Neural progenitor cell (in vitro differentiated cells): ENCODE measurements around the gene SESTD1. TPM values are rescaled to one million over a fixed set of nuclear protein-coding genes. Genes with fewer than 3 reads are reported as not detected.

Experiments used
- DNase-seq: peaks from one replicate; pipeline ENCODE4 v3.0.0-alpha.2; 2016; ENCODE audit warnings: low spot score
- H2AFZ ChIP-seq: fragments of 200-600 bp; sonication (generic); replicated peaks from 2 replicates; pipeline ENCODE4 v1.6.1; 2016; ENCODE audit warnings: antibody characterized with exemption
- H3F3A ChIP-seq: fragments of 200-600 bp; sonication (generic); 2 replicates; pipeline ENCODE4 v1.6.1; 2016; ENCODE audit warnings: antibody characterized with exemption, low read depth
- H3K27ac ChIP-seq: fragments of 200-600 bp; sonication (generic); 2 replicates; pipeline ENCODE4 v1.5.1; 2016; ENCODE audit warnings: mild to moderate bottlenecking
- H3K27me3 ChIP-seq: fragments of 200-600 bp; sonication (generic); 2 replicates; pipeline ENCODE4 v1.6.1; 2016; ENCODE audit warnings: mild to moderate bottlenecking, moderate library complexity
- H3K36me3 ChIP-seq: fragments of 200-600 bp; sonication (generic); 2 replicates; pipeline ENCODE4 v1.5.1; 2016
- H3K4me1 ChIP-seq: fragments of 200-600 bp; sonication (generic); 2 replicates; pipeline ENCODE4 v1.6.1; 2016; ENCODE audit warnings: mixed run types
- H3K4me2 ChIP-seq: fragments of 200-600 bp; sonication (generic); 2 replicates; pipeline ENCODE4 v1.6.1; 2016
- H3K4me3 ChIP-seq: fragments of 200-600 bp; sonication (generic); 2 replicates; pipeline ENCODE4 v1.5.1; 2016
- H3K79me2 ChIP-seq: fragments of 200-600 bp; sonication (generic); 2 replicates; pipeline ENCODE4 v1.6.1; 2016; ENCODE audit warnings: low read depth
- H3K9ac ChIP-seq: fragments of 200-600 bp; sonication (generic); 2 replicates; pipeline ENCODE4 v1.6.1; 2016
- H3K9me3 ChIP-seq: fragments of 200-600 bp; sonication (generic); 2 replicates; pipeline ENCODE4 v1.5.1; 2016; ENCODE audit warnings: low read depth
- H4K20me1 ChIP-seq: fragments of 200-600 bp; sonication (generic); 2 replicates; pipeline ENCODE4 v1.6.1; 2016; ENCODE audit warnings: low read depth
- H3K27ac Mint-ChIP-seq: 3 replicates; pipeline ENCODE4 v1.8.0; 2021; ENCODE audit warnings: mixed read lengths
- H3K27me3 Mint-ChIP-seq: 2 replicates; pipeline ENCODE4 v1.8.0; 2022; ENCODE audit warnings: low read depth, mild to moderate bottlenecking, inconsistent platforms, moderate library complexity, mixed read lengths; ENCODE audit not compliant: insufficient read depth
- H3K36me3 Mint-ChIP-seq: 3 replicates; pipeline ENCODE4 v1.8.0; 2021; ENCODE audit warnings: mixed read lengths
- H3K4me1 Mint-ChIP-seq: 3 replicates; pipeline ENCODE4 v1.8.0; 2021; ENCODE audit warnings: mixed read lengths
- H3K4me3 Mint-ChIP-seq: 3 replicates; pipeline ENCODE4 v1.8.0; 2021; ENCODE audit warnings: mild to moderate bottlenecking, moderate library complexity, mixed read lengths
- H3K9me3 Mint-ChIP-seq: 3 replicates; pipeline ENCODE4 v1.8.0; 2020; ENCODE audit warnings: mixed read lengths
- EZH2 ChIP-seq: fragments of 200-600 bp; sonication (generic); IDR thresholded peaks from 2 replicates; pipeline ENCODE4 v1.6.1; 2017; ENCODE audit warnings: antibody characterized with exemption, mild to moderate bottlenecking, moderate library complexity
- EZH2phosphoT487 ChIP-seq: fragments of 200-600 bp; sonication (generic); IDR thresholded peaks from 2 replicates; pipeline ENCODE4 v1.6.1; 2017; ENCODE audit warnings: antibody characterized with exemption
- total RNA-seq: library from RNA; depleted of rRNA; stranded (reverse); fragments of >200 nt; gene quantifications from 2 replicates; pipeline ENCODE4 v1.2.3, GENCODE V29; 2015; ENCODE audit warnings: low replicate concordance
- TF ChIP-seq, protein P1 (sequence below): fragments of 200-600 bp; sonication (generic); IDR thresholded peaks from 2 replicates; pipeline ENCODE4 v1.5.1; 2017; ENCODE audit warnings: antibody characterized with exemption, mild to moderate bottlenecking

Gene SESTD1
- total RNA-seq, 1 donor from 2014 or later: 43.1 TPM

DNA sequence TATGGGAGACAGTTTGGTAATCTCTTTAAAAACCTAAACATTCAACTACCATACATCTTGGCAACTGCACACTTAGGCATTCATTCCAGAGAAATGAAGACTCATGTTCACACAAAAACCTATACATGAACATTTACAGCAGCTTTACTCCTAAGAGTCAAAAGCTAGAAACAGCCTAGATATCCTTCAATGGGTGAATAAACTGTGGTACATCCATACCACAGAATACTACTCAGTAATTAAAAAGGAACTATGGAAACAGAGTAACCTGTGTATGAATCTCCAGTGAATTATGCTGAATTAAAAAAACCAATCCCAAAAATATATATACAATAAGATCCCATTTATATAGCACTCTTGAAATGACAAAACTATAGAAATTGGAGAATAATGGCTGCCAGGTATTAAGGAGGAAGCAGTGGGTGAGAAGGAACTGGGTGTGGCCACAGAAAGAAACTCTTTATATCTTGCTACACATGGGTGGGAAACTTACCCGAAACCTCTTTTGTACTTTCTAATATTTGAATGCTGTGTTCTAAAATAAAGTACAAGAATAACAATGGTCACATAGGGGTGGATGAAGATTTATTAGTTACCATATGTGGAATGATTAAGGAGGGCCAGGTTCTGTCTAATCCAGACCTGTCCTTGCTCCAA lies 13.7 kb downstream of the SESTD1 start:
- Histone ChIP-seq H3K4me1 (peaks cover 10% of the 10 kb centered on the region), H3K9ac (no peak overlapping the region), H3F3A (no peaks in the 10 kb centered on the region), H3K9me3 (no peaks in the 10 kb centered on the region), H3K27ac (no peak overlapping the region), H3K27me3 (no peaks in the 10 kb centered on the region), H3K4me2 (no peak overlapping the region), H3K36me3 (no peaks in the 10 kb centered on the region), H3K4me3 (no peak overlapping the region), H3K79me2 (peaks cover 99% of the 10 kb centered on the region), H4K20me1 (peaks cover 6% of the 10 kb centered on the region), H2AFZ (no peak overlapping the region)
- no peak for DNase-seq
- TF ChIP-seq EZH2: no peak
- TF ChIP-seq, protein P1, sequence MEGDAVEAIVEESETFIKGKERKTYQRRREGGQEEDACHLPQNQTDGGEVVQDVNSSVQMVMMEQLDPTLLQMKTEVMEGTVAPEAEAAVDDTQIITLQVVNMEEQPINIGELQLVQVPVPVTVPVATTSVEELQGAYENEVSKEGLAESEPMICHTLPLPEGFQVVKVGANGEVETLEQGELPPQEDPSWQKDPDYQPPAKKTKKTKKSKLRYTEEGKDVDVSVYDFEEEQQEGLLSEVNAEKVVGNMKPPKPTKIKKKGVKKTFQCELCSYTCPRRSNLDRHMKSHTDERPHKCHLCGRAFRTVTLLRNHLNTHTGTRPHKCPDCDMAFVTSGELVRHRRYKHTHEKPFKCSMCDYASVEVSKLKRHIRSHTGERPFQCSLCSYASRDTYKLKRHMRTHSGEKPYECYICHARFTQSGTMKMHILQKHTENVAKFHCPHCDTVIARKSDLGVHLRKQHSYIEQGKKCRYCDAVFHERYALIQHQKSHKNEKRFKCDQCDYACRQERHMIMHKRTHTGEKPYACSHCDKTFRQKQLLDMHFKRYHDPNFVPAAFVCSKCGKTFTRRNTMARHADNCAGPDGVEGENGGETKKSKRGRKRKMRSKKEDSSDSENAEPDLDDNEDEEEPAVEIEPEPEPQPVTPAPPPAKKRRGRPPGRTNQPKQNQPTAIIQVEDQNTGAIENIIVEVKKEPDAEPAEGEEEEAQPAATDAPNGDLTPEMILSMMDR: no peak
- TF ChIP-seq EZH2phosphoT487: no peak
- Mint-ChIP-seq H3K27me3 (peaks cover 2% of the 10 kb centered on the region), H3K4me1 (no peaks in the 10 kb centered on the region), H3K27ac (no peak overlapping the region), H3K9me3 (peaks cover 65% of the 10 kb centered on the region), H3K36me3 (peaks cover 54% of the 10 kb centered on the region), H3K4me3 (no peak overlapping the region)

DNA sequence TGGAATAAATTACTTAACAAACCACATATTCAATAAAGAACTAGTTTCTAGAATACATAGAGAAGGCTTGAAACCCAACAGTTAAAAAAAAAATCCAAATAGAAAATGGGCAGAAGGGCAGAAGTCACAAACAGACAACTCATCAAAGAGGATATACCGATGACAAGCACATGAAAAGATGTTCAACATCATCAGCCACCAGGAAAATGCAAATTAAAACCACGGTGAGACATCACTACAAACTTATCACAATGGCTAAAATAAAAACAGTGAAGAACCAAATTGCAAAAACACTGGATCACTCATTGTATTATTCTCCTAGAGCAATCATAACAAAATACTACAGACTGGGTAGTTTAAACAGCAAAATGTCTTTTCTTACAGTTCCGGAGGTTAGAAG lies 14.5 kb downstream of the SESTD1 start:
- H3K4me1 Mint-ChIP-seq: no peaks in the 10 kb centered on the region
- Histone ChIP-seq H3K4me3 (no peak overlapping the region), H2AFZ (no peak overlapping the region), H3K4me1 (peaks cover 10% of the 10 kb centered on the region), H3K9ac (no peak overlapping the region), H3K4me2 (no peak overlapping the region), H4K20me1 (peaks cover 6% of the 10 kb centered on the region), H3K36me3 (no peaks in the 10 kb centered on the region), H3F3A (no peaks in the 10 kb centered on the region), H3K79me2 (peaks cover 100% of the 10 kb centered on the region), H3K27ac (no peak overlapping the region), H3K9me3 (no peaks in the 10 kb centered on the region), H3K27me3 (no peaks in the 10 kb centered on the region)
- no peak overlapping the region for H3K27ac Mint-ChIP-seq
- no peak overlapping the region for H3K4me3 Mint-ChIP-seq
- peaks cover 64% of the 10 kb centered on the region for H3K9me3 Mint-ChIP-seq
- peaks cover 4% of the 10 kb centered on the region for H3K27me3 Mint-ChIP-seq
- DNase-seq: no peak
- no peak for TF ChIP-seq EZH2
- no peak for TF ChIP-seq EZH2phosphoT487
- TF ChIP-seq, protein P1: no peak
- H3K36me3 Mint-ChIP-seq: peaks cover 50% of the 10 kb centered on the region

DNA sequence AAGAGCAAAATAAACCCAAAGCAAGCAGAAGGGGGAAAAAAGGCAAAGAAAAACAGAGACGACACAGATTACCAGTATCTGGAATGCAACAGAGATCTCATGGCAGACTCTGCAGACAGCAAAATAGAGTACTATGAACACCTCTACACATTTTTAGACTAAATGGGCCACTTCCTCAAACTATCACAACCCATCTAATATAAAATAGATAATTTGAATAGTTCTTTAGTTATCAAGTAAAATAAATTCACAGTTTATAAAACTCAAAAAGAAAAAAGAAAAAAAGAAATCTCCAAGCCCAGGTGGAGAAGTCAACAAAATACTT lies 16.6 kb downstream of the SESTD1 start:
- H4K20me1 ChIP-seq: peaks cover 2% of the 10 kb centered on the region
- Mint-ChIP-seq H3K36me3 (peaks cover 50% of the 10 kb centered on the region), H3K4me1 (no peaks in the 10 kb centered on the region), H3K27ac (no peak overlapping the region), H3K27me3 (peaks cover 4% of the 10 kb centered on the region), H3K9me3 (peaks cover 69% of the 10 kb centered on the region), H3K4me3 (no peak overlapping the region)
- peaks cover 100% of the 10 kb centered on the region for H3K79me2 ChIP-seq
- H3K9ac ChIP-seq: no peak overlapping the region
- no peaks in the 10 kb centered on the region for H3K27me3 ChIP-seq
- H3K27ac ChIP-seq: no peak overlapping the region
- H3K4me3 ChIP-seq: no peak overlapping the region
- DNase-seq: no peak
- no peak overlapping the region for H3K4me2 ChIP-seq
- H3F3A ChIP-seq: no peaks in the 10 kb centered on the region
- H3K9me3 ChIP-seq: no peaks in the 10 kb centered on the region
- no peak overlapping the region for H2AFZ ChIP-seq
- no peaks in the 10 kb centered on the region for H3K36me3 ChIP-seq
- TF ChIP-seq EZH2: no peak
- TF ChIP-seq EZH2phosphoT487: no peak
- TF ChIP-seq, protein P1: no peak
- H3K4me1 ChIP-seq: peaks cover 8% of the 10 kb centered on the region
